HG02885 (cell line): ENCODE data around the gene ZNF665.
"Not testable (repeated sequence)": the region's sequence is repeated elsewhere in the genome, so short reads cannot be mapped to it uniquely, and the experiment has no call there.

Source experiments
- ATAC-seq: cut with Tn5 transposase; IDR thresholded peaks from one replicate; pipeline ENCODE4 v1.9.1; 2021; ENCODE audit warnings: mild to moderate bottlenecking; ENCODE audit not compliant: unreplicated experiment, poor library complexity

The ZNF665 gene

GRCh38 chr19:53158119-53158656, 35.0 kb downstream of the ZNF665 start:
- no peak for ATAC-seq

- ATAC-seq = no peak
Observed at GRCh38 chr19:53157626-53158025, 35.5 kb downstream of the ZNF665 start.

GRCh38 chr19:53156850-53157249, 36.3 kb downstream of the ZNF665 start:
- no peak for ATAC-seq

GRCh38 chr19:53147645-53148044, 45.5 kb downstream of the ZNF665 start:
- no peak for ATAC-seq

GRCh38 chr19:53140351-53140750, 52.8 kb downstream of the ZNF665 start:
- no peak for ATAC-seq

DNA sequence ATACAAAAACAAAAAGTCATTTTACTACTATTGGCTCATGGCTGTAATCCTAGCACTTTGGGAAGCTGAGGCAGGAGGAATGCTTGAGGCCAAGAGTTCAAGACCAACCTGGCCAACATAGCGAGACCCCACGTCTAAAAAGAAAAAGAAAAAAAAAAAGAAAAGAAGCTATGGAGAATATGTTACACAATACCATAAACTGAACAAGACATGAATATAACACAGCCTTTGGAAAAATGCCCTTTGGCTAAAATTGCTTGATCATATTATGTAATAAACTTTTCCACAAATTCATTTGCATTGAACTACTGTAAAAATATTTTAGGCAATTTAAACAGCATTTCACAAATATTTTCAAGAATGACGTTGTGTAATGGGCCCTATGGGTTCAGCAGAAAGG, 56.7 kb downstream of the ZNF665 start:
- ATAC-seq = no peak

DNA sequence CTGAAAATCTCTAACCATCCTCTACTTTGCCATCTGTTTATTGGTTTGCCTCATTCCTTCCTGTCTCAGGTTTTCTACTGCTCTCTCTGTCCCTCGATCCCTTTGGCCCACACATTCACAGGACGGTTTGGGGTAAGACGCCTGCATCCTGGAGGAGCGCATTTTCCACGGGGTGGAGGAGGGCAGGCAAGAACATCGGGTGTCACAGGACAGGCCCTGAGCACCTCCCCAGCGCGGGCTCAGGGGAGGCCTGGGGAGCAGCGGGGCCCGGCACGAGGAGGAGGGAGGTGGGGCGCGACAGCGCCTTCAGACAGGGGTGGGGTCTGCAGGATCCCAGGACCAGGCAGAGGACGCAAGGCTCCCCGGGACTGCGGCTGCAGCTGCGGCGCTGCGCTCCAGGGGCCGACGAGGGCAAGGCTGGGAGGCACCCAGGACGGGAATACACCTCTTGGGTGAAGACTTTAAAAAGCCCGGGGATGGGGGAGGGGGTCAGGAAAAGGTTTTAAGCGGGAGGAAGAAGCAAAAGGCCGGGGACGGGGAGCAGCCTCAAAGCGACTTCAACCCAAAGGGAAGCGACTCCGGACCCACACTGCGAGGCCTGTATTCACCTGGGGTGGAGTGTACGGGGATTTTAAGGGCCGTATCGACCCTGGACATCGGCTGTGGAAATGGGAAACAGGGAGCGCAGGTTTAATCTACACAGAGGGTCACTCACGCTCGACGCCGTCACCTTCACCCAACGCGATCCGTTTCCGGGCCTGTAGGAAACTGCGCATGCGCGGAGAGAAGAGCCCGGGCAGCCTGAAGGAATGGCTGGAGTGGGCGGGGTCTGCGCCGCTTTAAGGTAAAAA, 60.8 kb downstream of the ZNF665 start, which contains the start of gene ZNF415:
Gene ZNF415 (minus strand): TSS at position 770 of the 851 bp plus-strand sequence. CDS start 10,234 bp downstream, outside the sequence.
- no peak for ATAC-seq

- no peak for ATAC-seq
Observed at GRCh38 chr19:53131727-53132126, 61.4 kb downstream of the ZNF665 start.

DNA sequence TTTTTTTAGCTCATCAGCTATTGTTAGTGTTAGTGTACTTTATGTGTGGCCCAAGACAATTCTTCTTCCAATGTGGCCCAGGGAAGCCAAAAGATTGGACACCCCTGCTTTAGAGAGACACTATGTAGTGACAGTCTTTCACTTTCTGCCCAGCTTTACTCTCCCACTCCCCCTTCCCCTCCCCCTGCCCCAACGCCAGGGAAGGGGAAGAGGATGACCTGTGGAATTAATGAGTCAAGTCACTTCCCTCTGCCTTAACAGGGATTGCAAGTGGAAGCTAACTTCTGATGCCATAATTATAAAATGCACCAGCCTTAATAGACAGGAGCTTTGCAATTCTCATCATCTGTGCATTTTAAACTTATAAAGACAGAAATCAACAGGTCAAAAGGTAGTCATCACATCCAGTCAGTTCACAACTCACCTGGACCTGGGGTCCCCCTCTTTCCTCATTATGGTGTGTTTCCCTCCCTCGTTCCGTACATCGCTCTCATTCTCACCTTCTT, 62.0 kb downstream of the ZNF665 start:
- no peak for ATAC-seq

DNA sequence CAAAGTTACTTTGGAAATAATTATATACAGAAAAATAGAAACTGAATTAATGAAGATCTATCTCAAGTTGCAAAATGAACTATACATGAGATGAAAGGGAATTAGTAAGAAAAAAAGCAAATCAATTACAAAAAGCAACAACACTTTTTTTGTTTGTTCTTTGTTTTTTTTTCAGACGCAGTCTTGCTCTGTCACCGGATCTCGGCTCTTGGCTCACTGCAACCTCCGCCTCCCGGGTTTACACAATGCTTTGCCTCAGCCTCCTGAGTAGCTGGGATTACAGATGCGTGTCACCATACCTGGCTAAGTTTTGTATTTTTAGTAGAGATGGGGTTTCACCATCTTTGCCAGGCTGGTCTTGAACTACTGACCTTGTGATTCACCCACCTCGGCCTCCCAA, 62.7 kb downstream of the ZNF665 start:
- ATAC-seq = no peak

GRCh38 chr19:53126733-53127526, 66.2 kb downstream of the ZNF665 start:
- ATAC-seq = not testable (repeated sequence)

- ATAC-seq = no peak
Observed at GRCh38 chr19:53123400-53123799, 69.8 kb downstream of the ZNF665 start.
